GM18951 (cell line): ENCODE results near the gene ELANE.
"Not testable (repeated sequence)": the region's sequence is repeated elsewhere in the genome, so short reads cannot be mapped to it uniquely, and the experiment has no call there.

Source experiments
- POLR2A ChIP-seq: IDR thresholded peaks from 4 replicates; pipeline ENCODE4 v1.6.1; 2011; ENCODE audit warnings: mild to moderate bottlenecking; ENCODE audit not compliant: insufficient read length, insufficient read depth; ENCODE audit errors: extremely low read depth
- in situ Hi-C: fragments of 300-500 bp; cut with MboI; formaldehyde crosslinking; loops from one replicate; pipeline ENCODE4 v1.12.0; 2022; ENCODE audit warnings: low sequenced_read_pairs, mixed read lengths, inconsistent platforms; ENCODE audit not compliant: unreplicated experiment

Gene ELANE

DNA sequence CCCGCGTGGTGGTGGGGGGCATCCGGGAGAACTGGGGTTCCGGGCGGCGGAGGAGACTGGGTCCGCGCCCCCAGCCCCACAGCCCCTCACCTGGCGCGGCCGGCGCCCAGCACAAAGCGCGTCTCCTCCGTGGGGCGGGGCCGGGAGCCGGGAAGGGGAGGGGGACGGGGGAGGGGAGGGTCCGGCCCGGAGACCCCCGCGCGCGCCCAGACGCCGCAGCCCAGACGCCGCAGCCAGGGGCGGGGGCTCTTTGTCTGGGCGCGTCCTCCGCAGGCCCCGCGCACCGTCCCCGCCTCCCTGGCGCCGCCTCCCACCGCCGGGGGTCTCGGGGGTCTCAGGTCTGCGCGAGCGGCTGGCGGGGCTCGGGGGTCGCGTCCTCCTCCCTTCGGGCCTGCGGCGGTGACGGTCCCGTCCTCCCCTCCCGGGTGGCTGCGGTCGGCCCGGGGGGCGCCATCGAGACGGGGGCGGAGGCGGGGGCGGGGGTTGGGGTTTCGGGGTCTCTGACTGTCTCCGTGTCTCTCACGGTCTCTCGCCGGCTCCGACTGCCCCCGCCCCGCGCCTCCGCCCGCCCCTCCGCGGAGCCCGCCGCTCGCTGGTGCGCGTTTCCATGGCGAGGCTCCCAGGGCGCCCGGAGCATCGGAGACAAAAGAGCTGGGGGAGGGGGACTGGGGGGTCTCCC, 30.1 kb upstream of the ELANE start, which contains the start of gene PLPPR3:
Gene PLPPR3 (minus strand): TSS at position 131 of the 679 bp plus-strand sequence. CDS start 396 bp downstream, outside the sequence.
- in situ Hi-C loops = no loop called here
- no peak for TF ChIP-seq POLR2A

DNA sequence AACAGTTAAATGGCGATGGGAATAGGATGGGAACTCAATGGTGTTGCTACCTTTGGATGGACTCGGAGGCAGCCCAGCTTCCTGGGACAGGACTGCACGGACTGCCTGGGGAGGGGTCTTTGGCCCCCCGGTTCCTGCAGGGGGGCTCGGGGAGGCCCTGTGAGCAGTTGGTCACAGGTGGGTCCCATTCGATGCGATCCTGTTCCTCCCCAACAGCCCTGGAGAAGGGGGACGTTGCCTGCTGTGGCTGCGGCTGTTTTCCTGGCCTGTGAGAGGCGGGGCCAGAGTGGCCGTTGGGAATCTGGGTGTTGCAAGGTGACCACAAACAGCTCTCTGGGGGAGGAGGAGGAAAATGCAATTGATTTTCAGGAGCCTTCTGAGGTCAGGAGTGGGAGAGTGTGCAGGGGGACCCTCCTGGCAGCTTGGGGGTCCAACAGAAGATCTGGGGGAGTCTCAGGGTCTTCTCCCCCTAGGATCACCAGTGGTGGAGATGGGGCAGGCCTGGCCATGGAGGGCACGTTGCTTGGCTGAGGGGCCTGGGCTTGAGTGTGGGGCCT, 28.5 kb upstream of the ELANE start:
- in situ Hi-C loops = no loop called here
- TF ChIP-seq POLR2A = no peak

DNA sequence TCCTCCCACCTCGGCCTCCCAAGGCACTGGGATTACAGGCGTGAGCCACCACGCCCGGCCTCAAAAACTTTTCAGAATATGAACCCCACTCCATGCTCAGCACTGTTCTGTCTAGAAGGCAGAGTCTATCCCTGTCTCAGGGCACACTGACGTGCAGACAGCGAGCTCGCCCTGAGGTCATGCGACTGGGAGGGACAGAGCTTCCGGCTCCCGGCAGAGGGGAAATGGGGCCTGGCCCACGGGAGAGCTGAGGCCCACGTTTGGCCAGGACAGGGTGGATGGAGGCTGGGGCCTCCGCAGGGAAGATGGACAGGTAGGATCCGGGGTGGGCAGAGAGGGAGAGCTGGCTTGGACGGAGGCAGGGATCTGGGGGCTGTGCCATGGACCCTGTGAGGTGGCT, 27.2 kb upstream of the ELANE start:
- TF ChIP-seq POLR2A = no peak
- in situ Hi-C loops = no loop called here

DNA sequence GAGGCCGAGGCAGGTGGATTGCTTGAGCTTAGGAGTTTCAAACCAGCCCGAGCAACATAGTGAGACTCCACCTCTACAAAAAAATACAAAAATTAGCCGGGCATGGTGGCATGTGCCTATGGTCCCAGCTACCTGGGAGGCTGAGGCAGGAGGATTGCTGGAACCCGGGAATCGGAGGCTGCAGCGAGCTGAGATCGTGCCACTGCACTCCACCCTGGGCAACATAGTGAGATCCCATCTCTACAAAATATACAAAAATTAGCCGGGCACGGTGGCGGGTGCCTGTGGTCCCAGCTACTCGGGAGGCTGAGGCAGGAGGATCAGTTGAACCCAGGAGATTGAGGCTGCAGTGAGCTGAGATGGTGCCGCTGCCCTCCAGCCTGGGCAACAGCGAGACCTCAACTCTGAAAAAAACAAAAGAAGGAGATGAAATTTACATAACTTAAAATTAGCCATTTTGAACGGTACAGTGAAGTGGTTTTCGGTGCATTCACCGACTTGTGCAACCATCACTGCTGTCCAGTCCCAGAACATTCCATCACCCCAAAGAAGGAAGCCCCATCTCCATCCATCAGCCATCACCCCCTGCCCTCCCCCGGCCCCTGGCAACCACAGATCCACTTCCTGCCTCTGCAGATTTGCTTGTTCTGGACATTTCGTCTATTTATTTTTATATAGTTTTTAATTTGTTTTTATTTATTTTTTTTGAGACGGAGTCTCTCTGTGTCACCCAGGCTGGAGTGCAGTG, 26.0 kb upstream of the ELANE start:
- no peak for TF ChIP-seq POLR2A
- in situ Hi-C loops = no loop called here

DNA sequence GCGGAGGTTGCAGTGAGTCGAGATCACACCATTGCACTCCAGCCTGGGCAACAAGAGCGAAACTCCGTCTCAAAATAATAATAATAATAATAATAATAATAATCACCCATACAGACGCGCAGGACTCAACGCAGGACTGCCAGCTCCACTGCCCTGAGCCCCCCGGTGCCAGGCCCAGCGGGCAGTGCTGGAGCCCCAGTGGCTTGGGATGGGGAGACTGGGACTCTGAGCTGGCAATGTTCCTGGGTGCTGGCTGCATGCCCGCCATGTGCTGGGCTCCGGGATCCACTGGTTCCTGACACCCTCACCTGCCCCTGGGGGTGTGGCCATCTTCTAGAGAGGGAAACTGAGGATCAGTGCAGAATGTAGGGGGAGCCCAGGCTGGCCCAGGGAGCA, 24.8 kb upstream of the ELANE start:
- in situ Hi-C loops = no loop called here
- TF ChIP-seq POLR2A = no peak

DNA sequence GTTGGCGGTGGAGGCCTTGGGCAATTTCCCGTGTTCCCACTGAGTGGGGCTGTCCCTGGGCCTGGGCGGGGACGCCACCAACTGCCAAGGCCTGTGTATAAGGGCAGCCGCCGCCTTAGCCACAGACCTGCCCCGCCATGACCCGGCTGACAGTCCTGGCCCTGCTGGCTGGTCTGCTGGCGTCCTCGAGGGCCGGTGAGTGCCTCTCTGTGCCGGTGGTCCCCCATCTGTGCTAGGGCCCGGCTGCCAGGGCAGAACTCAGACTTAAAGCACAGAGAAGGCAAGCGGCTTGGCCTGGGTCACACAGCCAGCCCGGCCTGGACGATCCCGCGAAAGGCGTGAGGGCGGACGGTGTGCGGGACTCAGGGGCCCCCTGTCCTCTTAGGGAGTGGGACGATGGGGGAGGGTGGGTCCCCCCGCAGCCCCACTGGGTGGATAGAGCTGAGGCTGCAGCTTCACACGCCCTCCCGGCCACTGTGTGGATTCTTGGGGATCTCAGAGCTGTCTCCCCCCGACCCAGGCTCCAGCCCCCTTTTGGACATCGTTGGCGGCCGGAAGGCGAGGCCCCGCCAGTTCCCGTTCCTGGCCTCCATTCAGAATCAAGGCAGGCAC, 24.3 kb upstream of the ELANE start, which contains the start of gene AZU1:
Gene AZU1 (plus strand): TSS at position 128 of the 612 bp plus-strand sequence. CDS start 10 bp downstream, at position 138.
- in situ Hi-C loops = no loop called here
- no peak for TF ChIP-seq POLR2A

DNA sequence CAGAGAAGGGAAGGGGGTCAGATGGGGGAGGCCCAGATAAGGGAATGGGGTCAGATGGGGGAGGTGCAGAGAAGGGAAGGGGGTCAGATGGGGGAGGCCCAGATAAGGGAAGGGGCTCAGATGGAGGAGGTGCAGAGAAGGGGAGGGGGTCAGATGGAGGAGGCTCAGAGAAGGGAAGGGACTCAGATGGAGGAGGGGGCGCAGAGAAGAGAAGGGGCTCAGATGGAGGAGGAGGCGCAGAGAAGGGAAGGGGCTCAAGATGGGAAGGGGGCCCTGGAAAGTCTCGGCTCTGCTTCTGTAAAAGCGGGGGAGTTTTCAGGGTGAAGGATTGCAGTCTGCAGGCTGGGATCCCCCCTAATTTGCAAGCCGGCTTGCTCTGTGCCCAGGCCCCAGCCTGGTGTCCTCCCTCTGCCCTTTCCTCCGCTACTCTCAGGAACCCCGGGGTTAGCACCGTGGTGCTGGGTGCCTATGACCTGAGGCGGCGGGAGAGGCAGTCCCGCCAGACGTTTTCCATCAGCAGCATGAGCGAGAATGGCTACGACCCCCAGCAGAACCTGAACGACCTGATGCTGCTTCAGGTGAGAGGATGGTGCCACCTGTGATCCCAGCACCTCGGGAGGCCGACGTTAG, 22.9 kb upstream of the ELANE start:
- in situ Hi-C loops = no loop called here
- TF ChIP-seq POLR2A = no peak

DNA sequence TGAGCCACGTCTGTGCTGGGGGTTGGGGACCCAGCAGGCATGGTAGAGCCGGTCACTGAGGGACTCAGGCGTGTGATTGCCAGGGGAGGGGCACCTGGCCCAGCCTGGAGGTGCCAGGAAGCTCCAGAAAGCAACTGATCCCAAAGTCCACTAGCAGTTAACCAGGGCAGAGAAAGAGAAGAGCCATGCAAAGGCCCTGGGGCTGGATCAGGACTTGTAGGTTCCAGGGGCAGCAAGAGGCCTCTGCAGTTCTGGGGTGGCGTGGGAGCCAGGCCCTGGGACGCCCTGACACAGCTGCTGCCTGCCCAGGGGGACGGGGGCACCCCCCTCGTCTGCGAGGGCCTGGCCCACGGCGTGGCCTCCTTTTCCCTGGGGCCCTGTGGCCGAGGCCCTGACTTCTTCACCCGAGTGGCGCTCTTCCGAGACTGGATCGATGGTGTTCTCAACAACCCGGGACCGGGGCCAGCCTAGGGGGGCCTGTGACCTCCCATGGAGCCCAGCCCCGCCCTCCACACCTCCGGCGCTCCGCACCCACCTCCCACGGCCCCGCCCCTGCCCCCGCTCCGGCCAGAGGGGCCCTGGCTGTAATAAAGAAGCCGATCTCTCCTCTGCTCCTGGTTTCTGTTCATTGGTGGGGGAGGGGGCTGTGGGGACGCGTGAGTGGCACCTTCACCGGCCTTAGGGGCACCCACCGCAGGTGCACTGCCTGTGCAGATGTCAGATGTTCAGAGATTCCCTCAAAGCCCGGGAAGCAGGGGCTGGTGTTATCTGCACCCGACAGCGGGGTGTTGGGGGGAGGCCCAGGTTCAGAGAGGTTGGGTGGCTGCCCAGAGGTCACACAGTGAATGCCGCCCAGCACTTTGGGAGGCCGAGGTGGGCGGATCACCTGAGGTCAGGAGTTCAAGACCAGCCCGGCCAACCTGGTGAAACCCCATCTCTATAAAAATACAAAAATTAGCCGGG, 20.4 kb upstream of the ELANE start:
- in situ Hi-C loops = no loop called here
- no peak for TF ChIP-seq POLR2A

DNA sequence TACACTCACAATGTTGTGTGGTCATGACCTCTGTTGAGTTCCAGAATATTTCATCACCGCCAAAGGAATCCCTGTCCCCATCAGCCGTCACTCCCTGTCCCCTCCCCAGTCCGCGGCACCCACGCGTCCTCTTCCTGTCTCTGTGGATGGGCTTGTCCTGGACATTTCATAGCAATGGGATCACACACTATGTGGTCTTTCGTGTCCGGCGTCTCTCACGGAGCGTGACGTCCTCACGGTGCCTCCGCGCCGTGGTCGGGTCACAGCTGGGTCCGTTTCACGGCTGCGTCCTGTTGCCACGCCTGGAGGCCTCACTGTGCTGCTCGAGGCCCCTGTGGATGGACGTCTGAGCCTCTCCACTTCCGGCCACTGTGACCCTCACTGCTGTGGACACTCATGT, 17.9 kb upstream of the ELANE start:
- in situ Hi-C loops = no loop called here
- no peak for TF ChIP-seq POLR2A

DNA sequence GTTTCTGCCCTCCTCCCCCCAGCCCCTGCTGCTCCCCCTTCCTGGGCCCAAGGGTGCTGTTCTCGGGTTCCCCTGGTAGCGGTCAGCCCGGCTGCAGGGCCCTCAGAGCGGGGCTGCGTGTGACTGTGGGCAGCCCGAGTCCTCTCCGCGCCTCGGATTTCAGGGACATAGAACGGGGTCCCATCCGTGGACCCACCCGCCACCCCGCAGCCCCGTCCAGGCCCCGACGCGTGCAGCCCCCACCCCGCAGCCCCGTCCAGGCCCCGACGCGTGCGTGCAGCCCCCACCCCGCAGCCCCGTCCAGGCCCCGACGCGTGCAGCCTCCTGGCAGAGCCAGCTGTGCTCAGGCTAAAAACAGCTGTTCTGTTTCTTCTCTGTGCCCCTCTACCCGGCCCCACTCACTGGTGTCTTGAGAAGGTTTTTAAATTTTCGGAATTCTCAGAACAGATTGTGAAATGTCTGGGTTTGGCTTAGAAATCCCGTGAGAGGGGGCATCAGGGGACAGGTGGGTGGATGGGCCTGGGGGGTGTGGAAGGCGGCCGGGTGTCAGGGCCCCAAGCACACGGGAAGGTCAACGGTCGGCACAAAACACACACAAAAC, 16.8 kb upstream of the ELANE start:
- TF ChIP-seq POLR2A = no peak
- in situ Hi-C loops = no loop called here

DNA sequence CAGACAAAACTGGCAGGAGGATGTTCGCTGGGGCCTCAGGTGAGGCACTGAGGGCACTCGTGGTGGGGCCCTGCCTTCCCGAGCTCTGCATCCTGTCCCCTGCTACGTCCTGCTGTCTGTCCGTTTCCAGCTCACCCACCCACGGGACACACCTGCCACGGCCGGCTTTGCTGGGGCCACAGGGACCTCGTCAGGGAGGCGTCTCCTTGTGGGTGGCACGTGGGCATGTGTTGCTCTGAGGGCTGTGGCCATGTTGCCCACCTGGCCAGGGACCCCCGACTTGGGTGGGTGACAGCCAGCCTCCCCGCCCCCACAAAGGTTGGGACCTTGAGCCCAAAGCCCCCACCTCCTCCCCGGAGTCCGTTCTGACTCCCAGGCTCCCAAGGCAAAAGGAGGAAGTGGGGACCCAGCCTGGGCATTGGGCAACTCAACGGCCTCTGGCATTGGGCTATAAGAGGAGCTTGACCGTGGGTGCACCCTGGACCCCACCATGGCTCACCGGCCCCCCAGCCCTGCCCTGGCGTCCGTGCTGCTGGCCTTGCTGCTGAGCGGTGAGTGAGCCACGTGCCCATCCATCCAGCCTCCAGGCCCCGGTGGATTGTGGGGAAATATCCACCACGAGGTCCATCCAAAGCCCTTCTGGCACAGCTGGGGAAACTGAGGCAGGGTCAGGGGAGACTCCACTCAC, 11.4 kb upstream of the ELANE start, which contains the start of gene PRTN3:
Gene PRTN3 (plus strand): TSS at position 481 of the 688 bp plus-strand sequence. CDS start 10 bp downstream, at position 491.
- in situ Hi-C loops = no loop called here

DNA sequence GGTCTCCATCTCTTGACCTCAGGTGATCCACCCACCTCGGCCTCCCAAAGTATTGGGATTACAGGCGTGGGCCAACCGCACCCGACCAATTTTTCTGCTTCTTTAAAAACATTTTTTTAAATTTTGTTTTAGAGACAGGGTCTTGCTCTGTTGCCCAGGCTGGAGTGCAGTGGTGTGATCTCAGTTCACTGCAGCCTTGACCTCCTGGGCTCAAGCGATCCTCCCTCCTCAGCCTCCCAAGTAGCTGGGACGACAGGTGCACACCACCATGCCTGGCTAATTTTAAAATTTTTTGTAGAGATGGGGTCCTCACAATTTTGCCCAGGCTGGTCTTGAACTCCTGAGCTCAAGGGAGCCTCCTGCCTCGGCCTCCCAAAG, 9.3 kb upstream of the ELANE start:
- in situ Hi-C loops = not testable (repeated sequence)

More for the DNA sequence above, 11.4 kb upstream of the ELANE start, which contains the start of gene PRTN3:
- TF ChIP-seq POLR2A = no peak
